GM19099 (cell line): ENCODE results near the gene BBS2.

Source experiments
- POLR2A ChIP-seq: IDR thresholded peaks from 3 replicates; pipeline ENCODE4 v1.6.1; 2011; ENCODE audit warnings: low read depth; ENCODE audit not compliant: insufficient read length; ENCODE audit errors: extremely low read depth

BBS2 gene

GRCh38 chr16:56491657-56492261, 28.1 kb downstream of the BBS2 start:
- no peak for TF ChIP-seq POLR2A

DNA sequence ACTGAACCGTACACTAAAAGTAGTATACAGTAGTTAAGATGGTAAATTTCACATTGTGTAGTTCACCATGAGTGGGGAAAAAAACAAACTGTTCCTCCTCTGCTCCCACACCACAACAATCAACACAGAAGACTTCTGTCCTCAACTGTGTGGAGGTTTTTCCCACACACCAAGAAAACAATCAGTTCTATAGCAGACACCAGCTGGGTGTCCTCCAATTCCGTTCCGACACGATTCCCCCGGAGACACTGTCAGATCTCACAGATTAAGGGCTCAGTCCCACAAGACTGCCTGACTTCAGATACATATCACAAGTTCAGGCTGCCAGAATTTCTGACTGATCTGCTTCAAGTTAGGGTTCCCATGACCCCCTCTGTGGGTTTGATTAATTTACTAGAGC, 31.8 kb downstream of the BBS2 start:
- no peak for TF ChIP-seq POLR2A

GRCh38 chr16:56483394-56483793, 36.4 kb downstream of the BBS2 start:
- no peak for TF ChIP-seq POLR2A

GRCh38 chr16:56482683-56483236, 37.1 kb downstream of the BBS2 start:
- no peak for TF ChIP-seq POLR2A

DNA sequence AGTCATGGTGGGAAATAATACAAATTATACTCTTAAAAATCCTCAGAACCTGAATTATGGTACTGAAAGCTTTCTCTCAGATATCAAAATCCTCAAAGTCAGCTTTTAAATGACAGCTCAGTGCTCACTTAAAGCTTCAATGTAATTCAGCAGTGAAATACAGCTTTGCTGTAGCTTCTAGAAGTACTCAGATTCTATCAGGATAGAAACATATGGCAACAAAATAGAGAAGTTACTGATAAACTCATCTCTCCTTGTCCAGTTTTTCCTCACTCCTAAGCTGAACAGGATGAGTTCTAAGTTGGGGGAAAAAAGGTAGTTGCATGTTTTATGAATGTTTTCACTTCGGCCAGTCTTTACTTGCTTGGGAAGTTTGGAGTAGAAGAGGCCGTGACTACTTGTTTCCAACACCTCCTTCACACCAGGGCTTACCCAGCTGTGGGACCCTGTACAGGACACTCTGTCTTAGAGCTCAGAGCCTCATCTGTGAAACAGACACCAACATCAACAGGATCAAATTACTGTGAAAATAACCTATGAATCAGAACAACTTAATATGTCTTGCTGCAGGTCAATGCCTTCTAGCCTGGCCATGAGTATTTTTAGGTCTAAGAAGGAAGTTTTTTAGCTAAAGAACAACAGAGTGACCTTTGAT, 38.2 kb downstream of the BBS2 start:
- no peak for TF ChIP-seq POLR2A

GRCh38 chr16:56480776-56481467, 38.9 kb downstream of the BBS2 start:
- no peak for TF ChIP-seq POLR2A

DNA sequence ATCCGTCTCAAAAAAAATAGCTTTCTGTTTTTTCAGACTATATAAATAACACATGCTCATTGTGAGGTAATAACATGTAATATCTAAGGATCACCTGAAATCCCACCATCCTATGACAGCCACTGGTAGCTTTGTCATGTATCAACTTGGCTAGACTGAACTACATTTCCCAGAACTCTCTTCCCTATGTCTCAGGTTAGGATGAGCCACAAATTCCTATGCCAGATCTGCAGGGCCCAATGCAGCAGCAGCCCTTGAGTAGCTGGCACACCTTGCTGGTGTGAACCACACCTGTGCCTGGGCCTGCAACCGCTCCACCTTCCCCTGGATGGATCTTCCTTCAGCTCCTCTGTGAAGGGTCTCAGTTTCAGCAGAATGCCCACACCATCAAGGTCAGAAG, 40.4 kb downstream of the BBS2 start:
- no peak for TF ChIP-seq POLR2A

DNA sequence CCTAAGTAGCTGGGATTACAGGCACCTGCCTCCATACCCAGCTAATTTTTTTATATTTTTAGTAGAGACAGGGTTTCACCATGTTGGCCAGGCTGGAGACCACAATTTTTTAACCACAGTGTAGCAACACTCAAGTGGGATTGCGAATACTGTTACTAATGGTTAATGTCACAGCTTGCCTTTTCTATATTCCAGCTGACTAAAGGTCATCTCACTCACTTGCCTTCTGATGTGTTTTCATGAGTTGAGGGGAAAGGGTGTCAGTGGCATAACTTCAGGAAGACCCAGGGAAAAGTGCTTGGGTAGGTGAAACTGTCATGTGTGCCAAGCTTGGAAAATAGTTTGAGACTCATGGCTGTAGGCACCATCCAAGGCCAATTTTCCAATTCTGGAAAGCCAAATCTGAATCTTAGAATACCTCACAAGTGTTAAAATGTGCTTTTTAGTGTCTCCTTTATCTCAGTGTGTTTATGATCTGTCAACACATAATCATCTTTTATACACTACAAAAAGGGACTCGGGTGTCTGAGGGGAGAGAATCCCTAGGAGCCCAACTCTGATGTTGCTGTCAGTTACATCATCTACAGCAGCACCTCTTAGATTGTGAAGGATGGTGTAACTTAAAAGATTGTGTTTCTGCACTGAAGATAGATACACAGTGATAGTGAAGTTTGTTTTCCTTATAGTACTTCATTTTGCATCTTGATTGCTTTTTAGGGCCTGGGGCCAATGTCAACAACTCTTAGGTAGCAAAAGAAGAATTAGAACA, 41.4 kb downstream of the BBS2 start:
- no peak for TF ChIP-seq POLR2A

- TF ChIP-seq POLR2A: no peak
Observed at GRCh38 chr16:56477096-56477878, 42.5 kb downstream of the BBS2 start.

GRCh38 chr16:56475201-56475600, 44.6 kb downstream of the BBS2 start:
- no peak for TF ChIP-seq POLR2A

GRCh38 chr16:56470666-56471065, 49.2 kb downstream of the BBS2 start:
- TF ChIP-seq POLR2A: no peak

- TF ChIP-seq POLR2A: no peak
Observed at GRCh38 chr16:56470232-56470631, 49.6 kb downstream of the BBS2 start.

- no peak for TF ChIP-seq POLR2A
Observed at GRCh38 chr16:56469748-56470147, 50.1 kb downstream of the BBS2 start.

DNA sequence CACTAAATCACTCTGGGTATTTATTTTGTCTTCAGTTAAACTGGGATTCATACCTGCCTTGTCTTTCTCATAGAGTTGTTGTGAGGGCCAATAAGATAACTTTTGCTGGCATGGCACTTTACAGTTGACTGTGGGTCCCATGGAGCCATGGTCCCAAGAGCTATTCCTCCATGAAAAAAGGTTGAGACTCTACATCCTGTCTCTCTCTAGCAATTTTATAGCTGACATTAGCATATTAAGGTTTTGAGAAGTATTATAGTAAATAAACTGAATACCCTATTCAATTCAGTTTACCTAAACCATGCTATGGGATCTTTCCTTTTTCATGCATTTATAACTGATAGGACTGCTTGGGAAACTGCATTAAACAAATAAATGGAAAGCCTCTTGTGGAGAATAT, 51.0 kb downstream of the BBS2 start:
- no peak for TF ChIP-seq POLR2A
